Umbilical cord (tissue), 2 donors: ENCODE data around the gene MTX1. TPM values are rescaled to one million over a fixed set of nuclear protein-coding genes. Genes with fewer than 3 reads are reported as not detected.
"Not testable (repeated sequence)": the region's sequence is repeated elsewhere in the genome, so short reads cannot be mapped to it uniquely, and the experiment has no call there.

Experiments
- DNase-seq: peaks from one replicate; pipeline ENCODE4 v3.0.0-alpha.2; 2015; ENCODE audit warnings: low spot score
- total RNA-seq: library from RNA; depleted of rRNA; stranded (reverse); fragments of >200 nt; gene quantifications from one replicate; pipeline ENCODE4 v1.2.3, GENCODE V29; 2014; ENCODE audit warnings: low replicate concordance; ENCODE audit not compliant: insufficient read depth

Gene MTX1, protein sequence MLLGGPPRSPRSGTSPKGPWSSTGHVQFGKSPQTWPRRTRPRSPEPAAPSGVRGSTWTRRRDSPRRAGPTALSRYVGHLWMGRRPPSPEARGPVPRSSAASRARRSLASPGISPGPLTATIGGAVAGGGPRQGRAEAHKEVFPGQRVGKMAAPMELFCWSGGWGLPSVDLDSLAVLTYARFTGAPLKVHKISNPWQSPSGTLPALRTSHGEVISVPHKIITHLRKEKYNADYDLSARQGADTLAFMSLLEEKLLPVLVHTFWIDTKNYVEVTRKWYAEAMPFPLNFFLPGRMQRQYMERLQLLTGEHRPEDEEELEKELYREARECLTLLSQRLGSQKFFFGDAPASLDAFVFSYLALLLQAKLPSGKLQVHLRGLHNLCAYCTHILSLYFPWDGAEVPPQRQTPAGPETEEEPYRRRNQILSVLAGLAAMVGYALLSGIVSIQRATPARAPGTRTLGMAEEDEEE
- total RNA-seq = 17.3 TPM

DNA sequence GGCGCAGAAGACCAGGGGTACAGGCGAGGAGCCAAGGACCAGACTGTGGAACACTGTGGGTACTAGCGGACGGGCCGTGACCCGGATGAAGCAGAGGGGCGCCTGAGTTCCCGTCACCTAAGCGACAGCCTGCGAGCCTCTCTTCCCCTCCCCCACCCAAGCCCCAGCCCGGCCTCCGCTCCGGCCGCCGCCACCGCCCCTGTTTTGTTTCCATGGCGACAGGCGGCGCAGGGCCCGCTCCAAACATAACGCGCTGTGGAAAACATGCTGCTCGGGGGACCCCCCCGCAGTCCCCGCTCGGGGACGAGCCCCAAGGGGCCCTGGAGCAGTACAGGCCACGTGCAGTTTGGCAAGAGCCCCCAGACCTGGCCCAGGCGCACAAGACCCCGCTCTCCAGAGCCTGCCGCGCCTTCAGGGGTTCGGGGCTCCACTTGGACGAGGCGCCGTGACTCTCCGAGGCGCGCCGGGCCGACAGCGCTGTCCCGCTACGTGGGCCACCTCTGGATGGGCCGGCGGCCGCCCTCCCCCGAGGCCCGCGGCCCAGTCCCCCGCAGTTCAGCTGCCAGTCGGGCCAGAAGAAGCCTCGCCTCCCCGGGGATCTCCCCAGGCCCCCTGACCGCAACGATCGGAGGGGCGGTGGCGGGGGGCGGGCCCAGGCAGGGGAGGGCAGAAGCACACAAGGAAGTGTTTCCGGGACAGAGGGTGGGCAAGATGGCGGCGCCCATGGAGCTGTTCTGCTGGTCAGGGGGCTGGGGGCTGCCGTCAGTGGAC lies at the start of gene MTX1:
Gene MTX1 (plus strand): TSS at position 155 of the 771 bp plus-strand sequence. CDS start 110 bp downstream, at position 265.
- peak; percentile 96 for DNase-seq

DNA sequence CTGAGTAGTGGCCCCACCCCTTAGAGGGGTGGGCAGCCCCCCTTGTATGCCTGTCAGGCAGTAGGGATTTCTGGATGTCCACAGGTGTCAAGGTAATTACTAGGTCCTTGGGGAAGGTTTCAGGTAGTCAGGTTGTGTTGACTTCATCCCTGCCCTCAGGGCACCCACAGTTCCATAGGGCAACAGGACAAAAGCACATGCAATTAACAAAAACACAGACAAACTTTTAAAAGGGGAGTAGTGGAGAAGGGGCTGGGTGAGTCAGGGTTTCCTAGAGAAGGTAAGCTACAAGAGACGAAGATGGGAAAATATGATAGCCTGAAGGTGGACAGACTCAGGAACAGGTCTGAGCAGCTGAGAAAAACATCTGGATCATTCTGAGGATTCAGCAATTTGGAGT lies 49.5 kb upstream of the MTX1 start:
- no peak for DNase-seq

DNA sequence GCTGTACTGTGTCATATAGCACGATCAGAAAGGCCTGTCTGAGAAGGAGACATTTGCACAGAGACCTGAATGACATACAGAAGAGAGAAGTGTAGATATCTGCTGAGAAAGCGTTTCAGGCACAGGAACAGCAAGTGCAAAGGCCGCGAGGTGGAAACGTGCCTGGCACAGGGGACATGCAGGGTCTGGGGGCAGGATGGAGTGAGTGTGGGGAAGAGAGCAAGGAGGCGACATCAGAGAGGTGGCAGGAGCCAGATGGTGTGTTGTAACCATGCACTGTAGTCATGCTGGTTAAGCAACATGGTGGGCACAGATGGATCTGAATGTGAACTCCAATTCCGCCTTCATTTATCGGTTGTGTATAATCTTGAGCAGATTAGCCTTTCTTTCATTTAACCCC lies 48.4 kb upstream of the MTX1 start:
- DNase-seq = no peak

DNA sequence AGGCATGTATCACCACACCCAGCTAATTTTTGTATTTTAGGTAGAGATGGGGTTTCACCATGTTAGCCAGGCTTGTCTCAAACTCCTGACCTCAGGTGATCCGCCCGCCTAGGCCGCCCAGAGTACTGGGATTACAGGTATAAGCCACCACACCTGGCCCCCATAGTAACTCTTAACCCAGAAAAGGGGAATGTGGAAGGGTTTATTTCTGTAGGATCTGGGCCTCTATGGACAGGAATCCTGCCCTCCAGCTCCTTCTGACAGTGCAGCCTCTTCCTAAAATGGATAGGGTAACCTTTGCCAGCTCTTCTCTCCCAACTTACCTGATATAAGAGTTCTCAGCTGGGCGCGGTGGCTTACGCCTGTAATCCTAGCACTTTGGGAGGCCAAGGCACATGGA lies 45.9 kb upstream of the MTX1 start:
- not testable (repeated sequence) for DNase-seq

DNA sequence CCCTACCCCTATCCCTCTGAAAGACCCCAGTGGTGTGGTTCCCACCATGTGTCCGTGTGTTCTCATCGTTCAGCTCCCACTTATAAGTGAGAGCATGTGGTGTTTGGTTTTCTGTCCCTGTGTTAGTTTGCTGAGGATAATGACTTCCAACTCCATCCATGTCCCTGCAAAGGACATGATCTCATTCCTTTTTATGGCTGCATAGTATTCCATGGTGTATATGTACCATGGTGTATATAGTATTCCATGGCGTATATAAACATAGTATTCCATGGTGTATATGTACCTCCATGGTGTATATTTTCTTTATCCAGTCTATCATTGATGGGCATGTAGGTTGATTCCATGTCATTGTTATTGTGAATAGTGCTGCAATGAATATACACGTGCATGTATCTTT lies 44.7 kb upstream of the MTX1 start:
- DNase-seq = not testable (repeated sequence)

DNA sequence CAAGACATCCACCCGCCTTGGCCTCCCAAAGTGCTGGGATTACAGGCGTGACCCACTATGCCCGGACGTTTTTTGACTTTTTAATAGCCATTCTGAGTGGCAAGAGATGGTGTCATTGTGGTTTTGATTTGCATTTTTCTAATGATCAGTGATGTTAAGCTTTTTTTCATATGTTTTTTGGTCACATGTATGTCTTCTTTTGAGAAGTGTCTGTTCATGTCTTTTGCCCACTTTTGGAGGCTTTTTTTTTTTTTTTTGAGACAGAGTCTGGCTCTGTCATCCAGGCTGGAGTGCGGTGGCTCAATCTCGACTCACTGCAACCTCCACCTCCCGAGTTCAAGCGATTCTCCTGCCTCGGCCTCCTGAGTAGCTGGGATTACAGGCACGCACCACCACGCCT lies 43.9 kb upstream of the MTX1 start:
- not testable (repeated sequence) for DNase-seq

DNA sequence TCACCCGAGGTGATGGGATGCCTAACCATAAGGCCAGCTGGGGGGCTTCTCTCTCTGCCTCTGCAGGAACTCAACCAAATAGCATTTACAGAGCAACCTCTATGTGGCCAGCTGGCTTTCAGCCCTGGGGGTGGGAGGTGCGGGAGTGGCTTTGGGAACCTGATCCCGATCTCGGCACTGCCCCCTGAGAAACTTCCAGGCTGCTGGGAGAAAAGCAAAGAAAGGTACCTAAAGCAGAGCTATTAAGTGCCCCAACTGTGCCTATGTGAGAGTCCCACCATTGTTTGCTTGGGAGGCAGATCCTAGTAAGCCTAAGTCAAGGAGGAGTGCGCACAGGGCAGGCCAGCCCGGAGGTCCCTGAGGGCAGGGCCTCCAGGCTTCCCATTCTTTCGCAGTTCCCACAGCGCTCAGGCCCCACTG lies 42.4 kb upstream of the MTX1 start:
- no peak for DNase-seq

DNA sequence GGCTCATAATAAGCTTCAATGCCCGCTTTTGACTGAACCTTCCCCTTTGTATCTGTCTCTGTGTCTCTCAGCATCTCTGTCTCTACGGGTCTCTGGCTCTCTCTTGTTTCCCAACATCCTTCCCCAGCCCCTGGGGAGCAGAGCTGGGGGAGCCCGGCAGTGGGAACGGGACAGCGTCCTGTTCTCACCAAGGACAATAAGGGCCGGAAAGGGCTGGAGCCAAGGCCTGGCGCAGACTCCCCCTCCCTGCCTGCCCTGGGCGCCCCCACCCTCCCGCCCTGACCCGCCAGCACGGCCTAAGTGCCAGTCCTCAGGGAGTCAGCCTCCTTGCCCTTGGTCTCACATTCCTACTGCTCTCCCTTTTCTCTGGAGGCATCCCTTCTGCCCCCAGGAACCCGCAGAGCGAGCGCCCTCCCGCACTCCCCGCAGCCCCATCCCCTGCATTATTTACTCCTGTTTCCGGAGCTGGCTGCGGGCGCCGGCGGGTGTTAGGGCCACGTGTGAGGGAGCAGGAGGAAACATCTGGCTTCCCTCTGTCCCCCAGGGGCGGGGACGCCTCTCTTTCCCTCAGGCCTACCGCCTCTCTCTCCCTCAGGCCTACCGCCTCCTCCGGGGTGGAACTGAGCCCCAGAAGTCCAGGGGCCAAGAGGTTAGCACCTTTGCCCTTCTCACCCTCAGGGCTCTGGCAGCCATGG lies 41.9 kb upstream of the MTX1 start:
- DNase-seq = peak; percentile 38

DNA sequence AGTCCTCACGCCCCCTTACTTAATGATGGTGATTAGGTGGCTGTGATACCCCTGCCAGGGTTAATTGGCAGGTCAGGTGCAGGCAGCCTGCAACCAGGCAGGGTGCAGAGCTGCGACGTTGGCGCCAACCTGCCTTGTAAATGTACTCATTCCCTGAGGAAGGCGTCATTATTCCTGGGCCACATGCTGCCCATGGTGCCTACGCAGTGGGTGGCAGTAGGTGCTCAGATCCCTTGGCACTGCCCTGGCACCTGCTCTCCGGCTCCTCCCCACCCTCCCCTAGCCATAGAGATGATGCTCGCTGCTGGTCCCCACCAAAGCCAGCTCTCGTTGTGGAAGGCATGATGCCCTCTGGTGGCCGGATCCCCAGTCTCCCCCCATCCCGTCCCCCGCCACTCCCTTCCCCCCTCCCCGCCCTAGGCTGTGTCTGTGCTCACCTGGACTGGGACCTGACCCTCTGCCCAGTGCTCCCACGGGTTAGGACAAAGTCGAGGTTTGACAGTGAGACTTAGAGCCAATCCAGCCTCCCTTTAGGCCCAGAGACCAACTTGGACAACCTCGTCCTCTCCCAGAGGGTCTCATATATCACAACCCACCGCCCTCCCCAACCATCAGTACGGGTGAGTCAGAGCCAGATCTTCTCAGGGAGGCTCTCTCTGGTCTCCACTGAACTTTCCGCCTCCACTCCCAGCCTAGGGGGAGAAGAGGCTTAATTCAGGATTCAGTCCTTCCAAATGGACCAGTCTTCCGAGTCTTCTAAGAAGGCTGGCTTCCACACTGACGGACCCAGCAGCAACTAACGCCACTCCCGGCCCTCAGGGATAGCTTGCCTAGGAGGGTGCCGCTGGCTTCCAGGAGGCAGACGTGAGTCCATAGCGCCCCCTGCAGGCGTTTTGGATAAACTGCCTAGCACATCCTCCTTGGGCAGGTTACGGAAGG lies 41.1 kb upstream of the MTX1 start:
- peak; percentile 85 for DNase-seq

DNA sequence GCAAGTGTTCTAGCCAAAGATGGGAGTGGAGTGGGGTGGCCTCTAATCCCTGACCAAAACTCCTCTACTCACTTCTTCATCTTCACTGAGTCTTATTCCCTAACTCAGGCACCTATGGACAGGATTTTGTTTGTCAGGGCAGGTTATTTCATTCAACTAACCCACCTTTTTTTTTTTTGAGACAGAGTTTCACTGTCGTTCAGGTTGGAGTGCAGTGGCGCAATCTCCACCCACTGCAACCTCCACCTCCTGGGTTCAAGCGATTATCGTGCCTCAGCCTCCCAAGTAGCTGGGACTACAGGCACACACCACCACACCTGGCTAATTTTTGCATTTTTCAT lies 40.4 kb upstream of the MTX1 start:
- DNase-seq = not testable (repeated sequence)

DNA sequence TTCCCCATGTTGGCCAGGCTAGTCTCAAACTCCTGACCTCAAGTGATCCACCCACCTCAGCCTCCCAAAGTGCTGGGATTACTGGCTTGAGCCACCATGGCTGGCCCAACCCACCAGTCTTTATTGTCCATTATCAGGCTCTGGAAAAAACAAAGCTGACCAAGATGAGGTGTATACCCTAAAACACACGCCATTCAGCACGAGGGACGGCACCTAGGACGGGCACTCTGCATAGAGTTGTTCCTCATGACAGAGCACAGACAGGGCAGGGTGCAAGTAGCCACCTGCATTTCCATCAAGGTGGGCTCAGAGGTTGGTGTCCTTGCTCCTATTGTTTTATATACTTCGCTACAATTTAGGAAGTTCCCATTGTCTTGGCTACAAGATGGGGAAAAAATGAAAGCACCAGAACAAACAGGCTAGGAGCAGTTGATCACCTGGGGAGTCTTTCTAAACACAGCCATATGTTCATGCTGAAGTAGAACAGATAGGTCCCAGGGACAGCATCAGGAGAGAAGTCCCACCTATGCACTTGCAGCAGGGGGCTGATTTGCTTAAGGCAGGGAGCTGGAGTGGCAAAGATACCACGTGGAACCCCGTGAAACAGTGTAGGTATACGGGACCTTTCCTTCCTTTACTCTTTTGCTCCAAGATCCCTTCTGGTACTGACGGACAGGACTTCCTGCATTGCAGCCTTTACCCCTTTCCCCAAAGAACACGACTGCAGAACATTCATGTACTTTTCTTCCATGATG lies 39.9 kb upstream of the MTX1 start:
- DNase-seq = no peak

DNA sequence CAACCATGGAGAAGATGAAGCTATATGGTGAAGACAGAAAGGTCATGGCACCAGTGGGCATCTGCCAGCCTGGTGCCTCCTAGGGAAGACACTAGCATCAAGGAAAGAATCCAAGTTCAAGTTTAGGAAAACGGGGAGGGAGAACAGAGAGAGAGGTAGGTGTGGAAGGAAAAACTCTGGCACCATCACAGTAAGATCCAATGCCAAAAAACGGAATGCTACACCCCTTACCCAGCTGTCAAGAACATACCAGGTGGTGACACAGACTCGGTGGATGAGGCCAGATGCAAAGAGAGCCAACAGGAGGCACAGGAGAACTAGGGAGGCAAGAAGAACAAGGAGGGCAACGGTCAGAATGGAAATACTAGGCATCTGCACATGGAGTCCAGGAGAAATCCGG lies 39.0 kb upstream of the MTX1 start:
- DNase-seq = no peak

DNA sequence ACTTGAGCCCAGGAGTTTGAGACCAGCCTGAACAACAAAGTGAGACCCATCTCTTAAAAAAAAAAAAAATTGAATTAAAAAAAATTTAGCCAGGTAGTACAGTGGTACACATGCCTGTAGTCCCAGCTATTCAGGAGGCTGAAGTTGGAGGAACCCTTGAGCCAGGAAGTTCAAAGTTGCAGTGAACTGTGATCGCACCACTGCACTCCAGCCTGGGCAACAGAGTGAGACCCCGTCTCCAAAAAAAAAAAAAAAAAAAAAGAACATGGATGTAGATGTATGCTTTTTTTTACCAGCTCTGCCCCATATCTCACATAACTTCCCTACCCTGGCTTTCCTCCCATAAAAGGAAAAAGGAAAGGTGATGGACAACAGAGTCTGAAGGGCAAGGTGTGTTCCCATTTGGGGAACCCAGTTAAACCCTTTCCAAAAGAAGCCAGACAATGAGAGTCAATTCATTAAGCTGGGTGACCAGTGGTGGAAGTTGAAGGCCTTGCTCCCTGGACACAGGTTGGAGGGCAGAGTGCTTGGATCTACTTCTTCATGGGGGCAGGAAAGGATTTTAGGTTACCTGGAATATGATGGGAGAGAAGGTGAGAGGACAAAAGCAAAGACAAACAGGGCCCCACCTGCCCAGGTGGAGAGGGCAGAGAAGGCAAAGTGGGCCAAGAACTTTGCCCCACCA lies 38.3 kb upstream of the MTX1 start:
- DNase-seq = no peak

DNA sequence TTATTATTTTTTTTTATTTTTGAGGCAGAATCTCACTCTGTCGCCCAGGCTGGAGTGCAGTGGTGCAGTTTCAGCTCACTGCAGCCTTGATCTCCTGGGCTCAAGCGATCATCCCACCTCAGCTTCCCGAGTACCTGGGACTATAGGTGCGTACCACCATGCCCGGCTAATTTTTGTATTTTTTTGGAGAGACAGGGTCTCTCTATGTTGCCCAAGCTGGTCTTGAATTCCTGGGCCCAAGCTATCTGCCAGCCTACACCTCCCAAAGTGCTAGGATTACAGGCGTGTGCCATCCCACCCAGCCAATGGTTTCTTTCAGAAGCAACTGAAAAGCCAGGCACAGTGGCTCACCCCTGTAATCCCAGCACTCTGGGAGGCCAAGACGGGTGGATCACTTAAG lies 37.7 kb upstream of the MTX1 start:
- DNase-seq = no peak

DNA sequence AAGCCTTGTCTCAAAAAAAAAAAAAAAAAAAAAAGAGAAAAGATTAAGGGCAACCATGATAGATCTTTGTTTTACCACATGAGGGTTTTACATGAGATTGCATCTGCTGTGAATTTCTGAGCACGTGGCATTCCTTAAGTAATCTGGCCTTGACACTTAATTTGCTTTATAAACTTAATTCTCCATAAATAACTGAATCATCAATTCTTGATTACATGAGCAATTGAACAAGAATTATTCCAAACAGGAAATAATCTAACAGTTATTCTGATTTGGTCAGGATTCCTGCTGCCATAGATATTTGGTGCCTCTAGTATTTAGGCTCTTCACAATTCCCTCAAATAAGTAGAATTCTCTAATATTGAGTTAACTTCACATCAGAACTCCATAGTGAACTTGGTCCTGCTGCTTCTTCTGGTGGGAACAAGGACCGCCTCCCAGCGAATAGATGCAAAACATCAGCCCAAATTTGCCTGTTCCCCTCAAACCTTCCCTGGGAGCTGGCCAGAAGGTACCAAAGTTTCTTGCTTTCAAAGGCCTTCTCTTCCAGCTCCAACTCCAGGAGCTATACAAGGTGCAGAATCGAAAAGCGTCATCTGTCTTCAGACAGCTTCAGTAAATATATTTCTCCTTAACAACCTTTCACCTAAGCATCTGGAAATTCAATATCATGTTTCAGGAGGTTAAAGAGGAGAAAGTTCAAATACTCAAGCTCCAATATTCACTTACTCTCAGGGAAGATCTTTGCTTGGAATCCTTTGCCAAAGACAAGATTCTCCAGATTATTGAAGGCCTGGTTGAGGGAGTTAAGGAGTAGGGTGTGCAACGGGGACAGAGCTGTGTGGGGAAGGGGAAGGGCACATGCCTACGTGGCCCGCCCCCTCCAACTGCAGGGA lies 36.4 kb upstream of the MTX1 start:
- DNase-seq = no peak

DNA sequence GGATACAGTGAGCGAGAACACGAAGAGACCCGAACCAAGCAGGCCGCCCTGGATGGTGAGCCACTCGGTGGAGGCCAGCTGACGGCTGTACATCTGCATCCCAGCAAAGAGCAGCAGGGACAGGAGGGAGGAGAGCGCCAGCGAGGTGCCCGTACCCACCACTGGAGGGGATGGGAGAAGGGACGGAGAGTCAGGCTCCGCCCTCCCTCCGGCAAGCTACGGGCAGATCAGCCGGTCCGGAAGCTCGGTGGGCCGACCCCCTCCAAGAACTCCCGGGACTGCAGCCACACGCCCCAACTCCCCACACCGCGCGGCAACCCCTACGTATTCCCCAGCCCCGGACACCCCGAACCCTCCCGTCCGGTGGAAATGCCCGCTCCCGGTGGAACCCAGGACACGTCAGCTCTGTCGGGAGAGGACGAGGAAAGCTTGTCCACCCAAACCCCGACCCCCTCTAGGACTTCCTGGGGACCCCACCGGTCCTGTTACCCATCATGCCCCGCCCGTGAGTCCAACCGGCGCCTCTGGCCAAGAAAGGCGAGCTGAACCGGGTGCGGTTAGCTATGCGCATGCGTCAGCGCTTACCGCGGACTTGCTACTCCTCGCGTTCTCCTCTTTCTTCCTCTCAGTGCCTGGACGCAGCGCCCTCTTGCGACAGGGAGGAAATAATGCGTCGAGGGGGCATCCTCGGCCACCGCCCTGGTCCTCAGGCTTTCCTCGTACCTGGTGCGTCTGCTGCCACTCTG lies 35.6 kb upstream of the MTX1 start, which contains the start of gene KRTCAP2:
Gene KRTCAP2 (minus strand): TSS at position 573 of the 746 bp plus-strand sequence. CDS start 80 bp downstream, at position 493.
- peak; percentile 97 for DNase-seq

DNA sequence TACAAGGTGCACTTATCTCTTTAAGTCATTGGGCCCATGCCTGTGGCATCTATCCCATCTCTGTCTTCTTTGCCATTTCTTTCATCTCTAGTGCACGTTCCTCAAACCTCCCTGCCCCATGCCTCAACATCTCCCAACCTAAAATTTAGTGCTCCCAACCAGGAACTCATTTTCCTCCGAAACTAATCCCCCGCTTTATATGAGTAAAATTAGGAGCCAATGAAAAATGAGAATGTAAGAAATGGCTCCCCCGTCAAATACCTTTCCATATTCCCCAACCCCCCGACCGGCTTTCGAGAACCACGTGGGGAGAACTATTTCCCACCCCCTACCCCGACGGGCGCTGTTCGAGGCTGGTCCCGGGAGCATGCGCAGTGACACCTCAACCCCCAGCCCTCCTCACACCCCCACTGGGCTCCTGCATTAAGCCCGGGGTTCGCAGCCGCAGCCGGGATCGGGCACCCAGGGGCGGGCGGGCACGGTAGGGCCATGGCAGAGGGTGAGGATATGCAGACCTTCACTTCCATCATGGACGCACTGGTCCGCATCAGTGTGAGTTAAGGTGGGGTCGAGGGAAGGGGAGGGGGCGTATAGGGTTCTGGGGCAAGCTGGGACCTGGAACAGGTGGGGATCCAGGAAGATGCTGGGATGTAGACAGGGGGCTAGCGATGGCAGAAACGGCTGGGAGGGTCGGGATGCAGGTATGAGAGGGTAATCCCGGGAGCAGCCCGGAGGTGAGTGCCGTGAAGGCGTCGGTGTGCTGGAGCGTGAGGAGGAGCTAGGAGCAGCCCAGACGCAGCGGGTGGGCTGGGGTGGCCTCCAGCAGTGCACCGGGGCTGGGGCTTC lies 34.8 kb upstream of the MTX1 start, which contains the start of gene TRIM46:
Gene TRIM46 (plus strand): TSS at position 372 of the 846 bp plus-strand sequence. CDS start 118 bp downstream, at position 490.
- DNase-seq = no peak
